ENCODE data around the gene TBX15.

Gene TBX15

GRCh38 chr1:118988186-118989005 is at the start of gene TBX15:
TSS of gene TBX15 (minus strand) at chr1:118988343. CDS start at chr1:118987795, 548 bp downstream.
- TF ChIP-seq, protein P1, sequence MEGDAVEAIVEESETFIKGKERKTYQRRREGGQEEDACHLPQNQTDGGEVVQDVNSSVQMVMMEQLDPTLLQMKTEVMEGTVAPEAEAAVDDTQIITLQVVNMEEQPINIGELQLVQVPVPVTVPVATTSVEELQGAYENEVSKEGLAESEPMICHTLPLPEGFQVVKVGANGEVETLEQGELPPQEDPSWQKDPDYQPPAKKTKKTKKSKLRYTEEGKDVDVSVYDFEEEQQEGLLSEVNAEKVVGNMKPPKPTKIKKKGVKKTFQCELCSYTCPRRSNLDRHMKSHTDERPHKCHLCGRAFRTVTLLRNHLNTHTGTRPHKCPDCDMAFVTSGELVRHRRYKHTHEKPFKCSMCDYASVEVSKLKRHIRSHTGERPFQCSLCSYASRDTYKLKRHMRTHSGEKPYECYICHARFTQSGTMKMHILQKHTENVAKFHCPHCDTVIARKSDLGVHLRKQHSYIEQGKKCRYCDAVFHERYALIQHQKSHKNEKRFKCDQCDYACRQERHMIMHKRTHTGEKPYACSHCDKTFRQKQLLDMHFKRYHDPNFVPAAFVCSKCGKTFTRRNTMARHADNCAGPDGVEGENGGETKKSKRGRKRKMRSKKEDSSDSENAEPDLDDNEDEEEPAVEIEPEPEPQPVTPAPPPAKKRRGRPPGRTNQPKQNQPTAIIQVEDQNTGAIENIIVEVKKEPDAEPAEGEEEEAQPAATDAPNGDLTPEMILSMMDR (IDR thresholded peaks at IDR 0.05; ENCODE audit: low read depth, low read length), result no peak

DNA sequence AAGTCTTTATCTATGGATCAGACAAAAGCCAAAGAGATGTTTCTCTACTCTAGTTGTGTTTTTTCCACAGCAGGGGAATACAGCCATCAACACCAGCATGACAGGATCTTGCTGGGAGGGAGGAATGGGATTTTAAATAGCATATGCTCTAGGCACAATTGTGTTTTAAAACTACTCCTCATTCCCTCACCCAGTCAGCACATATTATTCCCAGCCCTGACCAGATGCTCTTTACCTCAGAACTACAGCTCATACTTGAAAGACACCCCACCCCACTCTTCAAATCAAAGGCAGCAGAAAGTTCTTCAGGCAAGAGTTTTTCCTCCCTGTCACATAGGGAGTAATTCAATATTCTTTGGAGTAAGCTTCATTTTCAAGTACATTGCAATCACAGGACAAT is 46.2 kb upstream of the TBX15 start:
- TF ChIP-seq, protein P1 (IDR thresholded peaks at IDR 0.05; ENCODE audit: low read depth, low read length), result no peak
- H3K4me3 ChIP-seq (ENCODE audit: low read depth, low read length), result no peak overlapping the region

More at GRCh38 chr1:118988186-118989005, at the start of gene TBX15:
- peak within 1 kb of the TSS; percentile 46 for H3K4me3 ChIP-seq (ENCODE audit: low read depth, low read length)

GRCh38 chr1:119032986-119033385 is 44.8 kb upstream of the TBX15 start:
- TF ChIP-seq, protein P1 (IDR thresholded peaks at IDR 0.05; ENCODE audit: low read depth, low read length), result no peak
- no peak overlapping the region for H3K4me3 ChIP-seq (ENCODE audit: low read depth, low read length)

DNA sequence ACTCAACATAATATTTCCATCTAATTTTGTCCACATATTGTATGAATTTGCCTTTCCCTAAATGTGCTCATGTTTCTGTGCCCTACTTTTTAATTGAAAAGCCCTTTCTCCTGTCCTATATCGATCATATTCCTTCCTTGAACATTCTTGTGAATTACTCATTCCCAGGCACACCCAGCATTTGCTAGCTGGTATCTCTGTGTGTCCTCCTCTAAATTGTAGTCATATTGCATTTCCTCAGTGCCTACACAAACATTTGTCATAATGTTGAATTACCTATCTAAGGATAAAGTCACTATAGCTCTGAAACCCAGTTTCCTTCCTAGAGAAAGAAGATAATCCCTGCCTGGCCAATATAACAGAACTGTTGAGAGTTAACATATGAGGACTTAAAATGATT is 39.6 kb upstream of the TBX15 start:
- TF ChIP-seq, protein P1 (IDR thresholded peaks at IDR 0.05; ENCODE audit: low read depth, low read length), result no peak
- H3K4me3 ChIP-seq (ENCODE audit: low read depth, low read length), result no peak overlapping the region

- TF ChIP-seq, protein P1 (IDR thresholded peaks at IDR 0.05; ENCODE audit: low read depth, low read length), result no peak
- H3K4me3 ChIP-seq (ENCODE audit: low read depth, low read length), result no peak overlapping the region
These were observed 38.8 kb upstream of the TBX15 start for GRCh38 chr1:119026956-119027355.

DNA sequence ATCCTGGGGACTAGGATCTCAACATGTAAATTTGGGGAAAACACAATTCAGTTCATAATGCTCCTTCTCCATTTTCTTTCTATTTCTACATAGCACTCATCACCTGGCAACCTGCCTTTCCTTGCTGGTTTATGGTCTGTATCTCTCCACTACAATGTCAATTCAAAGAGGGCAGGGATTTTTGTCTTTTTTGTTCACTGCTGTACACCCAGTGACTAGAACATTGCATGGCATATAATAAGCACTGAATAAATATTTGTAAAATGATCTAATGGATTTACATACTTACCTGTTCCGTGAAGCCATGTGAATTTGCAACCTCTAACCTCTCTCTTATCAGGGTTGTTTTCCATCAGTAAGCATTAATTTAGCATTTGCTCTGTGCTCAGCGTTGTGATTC is 27.4 kb upstream of the TBX15 start:
- H3K4me3 ChIP-seq (ENCODE audit: low read depth, low read length), result no peak overlapping the region
- TF ChIP-seq, protein P1 (IDR thresholded peaks at IDR 0.05; ENCODE audit: low read depth, low read length), result no peak

DNA sequence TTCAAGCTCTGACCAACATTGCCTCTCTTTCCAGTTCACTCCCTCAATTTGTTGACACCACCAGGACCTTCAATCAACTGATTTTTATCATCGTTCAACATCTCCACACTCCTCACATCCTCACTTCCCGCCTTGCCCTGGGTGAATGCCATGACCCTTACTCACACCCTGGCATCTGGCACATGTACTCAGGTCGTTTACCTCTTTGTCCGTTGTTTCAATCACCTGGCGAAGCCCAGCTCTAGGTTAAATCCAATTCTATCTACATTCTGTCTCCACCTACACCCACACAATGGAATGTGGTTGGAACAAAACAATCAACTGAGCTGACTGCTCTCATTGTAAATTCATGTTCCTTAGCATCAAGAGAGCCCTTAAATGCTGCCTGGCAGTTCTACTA is 24.2 kb upstream of the TBX15 start:
- TF ChIP-seq, protein P1 (IDR thresholded peaks at IDR 0.05; ENCODE audit: low read depth, low read length), result no peak
- H3K4me3 ChIP-seq (ENCODE audit: low read depth, low read length), result no peak overlapping the region

Measured in WI38 (cell line).